PC-9 (cell line): ENCODE measurements around the gene TKT.

Source experiments
- EZH2 ChIP-seq: fragments of 200-600 bp; sonication (generic); IDR thresholded peaks from 2 replicates; pipeline ENCODE4 v1.8.0; 2017; ENCODE audit warnings: antibody characterized with exemption, low read depth
- TF ChIP-seq, protein P1 (sequence below): fragments of 200-600 bp; sonication (generic); conservative IDR thresholded peaks from 2 replicates; pipeline ENCODE4 v1.6.1; 2017; ENCODE audit warnings: mixed run types, antibody characterized with exemption, mild to moderate bottlenecking, moderate library complexity

DNA sequence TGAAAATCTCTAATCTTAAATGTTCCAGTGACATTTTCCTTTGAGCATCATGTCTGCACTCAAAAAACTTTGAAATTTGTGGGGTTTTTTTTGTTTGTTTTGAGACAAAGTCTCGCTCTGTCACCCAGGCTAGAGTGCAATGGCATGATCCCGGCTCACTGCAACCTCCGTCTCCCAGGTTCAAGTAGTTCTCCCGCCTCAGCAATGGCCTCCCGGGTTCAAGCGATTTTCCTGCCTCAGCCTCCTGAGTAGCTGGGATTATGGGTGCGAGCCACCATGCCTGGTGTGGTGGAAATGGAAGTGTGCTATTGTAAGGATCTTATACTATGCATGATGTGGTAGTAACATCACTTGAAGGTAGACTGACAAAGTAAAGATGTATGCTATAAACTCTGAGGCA is 42.5 kb downstream of the TKT start:
- TF ChIP-seq, protein P1, sequence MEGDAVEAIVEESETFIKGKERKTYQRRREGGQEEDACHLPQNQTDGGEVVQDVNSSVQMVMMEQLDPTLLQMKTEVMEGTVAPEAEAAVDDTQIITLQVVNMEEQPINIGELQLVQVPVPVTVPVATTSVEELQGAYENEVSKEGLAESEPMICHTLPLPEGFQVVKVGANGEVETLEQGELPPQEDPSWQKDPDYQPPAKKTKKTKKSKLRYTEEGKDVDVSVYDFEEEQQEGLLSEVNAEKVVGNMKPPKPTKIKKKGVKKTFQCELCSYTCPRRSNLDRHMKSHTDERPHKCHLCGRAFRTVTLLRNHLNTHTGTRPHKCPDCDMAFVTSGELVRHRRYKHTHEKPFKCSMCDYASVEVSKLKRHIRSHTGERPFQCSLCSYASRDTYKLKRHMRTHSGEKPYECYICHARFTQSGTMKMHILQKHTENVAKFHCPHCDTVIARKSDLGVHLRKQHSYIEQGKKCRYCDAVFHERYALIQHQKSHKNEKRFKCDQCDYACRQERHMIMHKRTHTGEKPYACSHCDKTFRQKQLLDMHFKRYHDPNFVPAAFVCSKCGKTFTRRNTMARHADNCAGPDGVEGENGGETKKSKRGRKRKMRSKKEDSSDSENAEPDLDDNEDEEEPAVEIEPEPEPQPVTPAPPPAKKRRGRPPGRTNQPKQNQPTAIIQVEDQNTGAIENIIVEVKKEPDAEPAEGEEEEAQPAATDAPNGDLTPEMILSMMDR = no peak
- TF ChIP-seq EZH2 = no peak
